ENCODE results near the gene CD247.

Gene CD247

DNA sequence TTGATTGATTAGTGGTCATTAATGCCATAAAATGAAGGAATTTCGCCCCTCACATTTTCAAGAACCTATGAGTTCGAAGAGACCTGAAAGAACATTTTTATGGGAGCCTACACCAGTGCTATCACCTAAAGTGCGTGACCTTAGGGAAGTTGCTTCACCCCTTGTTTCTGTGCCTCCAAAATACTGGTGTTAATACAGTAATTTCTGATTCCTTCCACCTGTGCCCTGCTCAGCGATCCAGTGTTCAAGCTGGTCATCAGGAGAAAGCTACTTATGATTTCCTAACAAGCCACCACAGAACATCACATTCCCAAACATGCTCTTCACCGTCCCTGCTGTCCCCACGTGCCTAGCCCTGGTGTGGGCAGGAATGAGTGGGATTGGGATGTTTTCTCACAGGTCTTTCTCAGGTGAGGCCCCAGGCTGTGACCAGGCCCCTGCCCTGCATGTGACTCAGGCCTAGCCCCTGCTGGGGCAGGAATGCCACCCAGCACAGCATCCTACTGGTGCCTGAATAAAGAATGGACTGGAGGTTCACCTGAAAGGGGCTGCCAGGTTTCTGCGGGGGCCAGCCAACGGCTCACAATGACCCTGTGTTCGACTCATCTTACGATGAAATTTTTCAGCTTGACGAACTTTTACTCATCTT is 60.3 kb downstream of the CD247 start:
- in situ Hi-C loops (cut with MboI; ENCODE audit: low sequenced_read_pairs, unreplicated experiment) = no loop called here

DNA sequence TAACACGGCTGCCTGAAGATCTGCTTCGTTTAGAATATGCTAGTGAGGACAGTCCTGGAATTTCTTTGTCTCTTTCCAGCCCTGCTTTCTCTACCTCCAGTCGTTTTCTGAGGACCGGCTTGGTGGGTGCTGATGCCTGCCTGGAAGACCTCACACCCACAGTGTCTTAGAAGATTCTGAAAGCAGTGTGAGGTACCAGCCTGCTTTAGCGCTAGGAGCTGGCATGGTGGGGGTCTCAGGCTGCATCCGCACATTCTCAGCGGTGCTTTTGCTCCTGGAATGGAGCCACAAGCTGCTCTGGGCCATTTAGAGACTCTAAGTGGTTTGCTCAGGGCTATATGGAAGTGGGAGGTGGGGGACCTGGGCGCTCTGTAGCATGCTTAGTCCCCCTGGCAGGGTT is 61.4 kb downstream of the CD247 start:
- TF ChIP-seq, protein P1, sequence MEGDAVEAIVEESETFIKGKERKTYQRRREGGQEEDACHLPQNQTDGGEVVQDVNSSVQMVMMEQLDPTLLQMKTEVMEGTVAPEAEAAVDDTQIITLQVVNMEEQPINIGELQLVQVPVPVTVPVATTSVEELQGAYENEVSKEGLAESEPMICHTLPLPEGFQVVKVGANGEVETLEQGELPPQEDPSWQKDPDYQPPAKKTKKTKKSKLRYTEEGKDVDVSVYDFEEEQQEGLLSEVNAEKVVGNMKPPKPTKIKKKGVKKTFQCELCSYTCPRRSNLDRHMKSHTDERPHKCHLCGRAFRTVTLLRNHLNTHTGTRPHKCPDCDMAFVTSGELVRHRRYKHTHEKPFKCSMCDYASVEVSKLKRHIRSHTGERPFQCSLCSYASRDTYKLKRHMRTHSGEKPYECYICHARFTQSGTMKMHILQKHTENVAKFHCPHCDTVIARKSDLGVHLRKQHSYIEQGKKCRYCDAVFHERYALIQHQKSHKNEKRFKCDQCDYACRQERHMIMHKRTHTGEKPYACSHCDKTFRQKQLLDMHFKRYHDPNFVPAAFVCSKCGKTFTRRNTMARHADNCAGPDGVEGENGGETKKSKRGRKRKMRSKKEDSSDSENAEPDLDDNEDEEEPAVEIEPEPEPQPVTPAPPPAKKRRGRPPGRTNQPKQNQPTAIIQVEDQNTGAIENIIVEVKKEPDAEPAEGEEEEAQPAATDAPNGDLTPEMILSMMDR (IDR thresholded peaks at IDR 0.05; ENCODE audit: borderline replicate concordance, control extremely low read depth, extremely low read depth, insufficient read depth, missing control alignments) = no peak
- in situ Hi-C loops (cut with MboI; ENCODE audit: low sequenced_read_pairs, unreplicated experiment) = no loop called here
- DNase-seq (ENCODE audit: low spot score) = no peak

More for the DNA sequence above, 60.3 kb downstream of the CD247 start:
- TF ChIP-seq, protein P1 (IDR thresholded peaks at IDR 0.05; ENCODE audit: borderline replicate concordance, control extremely low read depth, extremely low read depth, insufficient read depth, missing control alignments) = no peak
- no peak for DNase-seq (ENCODE audit: low spot score)

DNA sequence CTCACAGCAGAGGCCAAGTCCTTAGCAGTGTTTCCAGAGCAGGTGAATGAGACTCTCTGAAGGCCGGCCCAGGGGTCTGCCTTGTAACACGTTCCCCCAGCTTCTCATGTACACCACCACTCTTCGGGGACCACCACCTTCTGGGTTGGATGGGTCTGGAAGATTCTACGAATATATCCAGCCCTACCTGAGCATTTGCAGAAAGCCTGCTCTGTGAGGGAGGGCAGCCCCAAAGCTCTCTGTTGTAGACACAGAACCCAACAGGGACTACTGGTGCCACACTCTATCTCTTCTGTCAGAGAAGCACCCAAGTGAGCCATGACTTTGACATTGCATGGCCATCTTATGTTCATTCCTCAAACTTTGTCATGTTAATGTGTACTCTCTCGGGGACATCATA is 61.8 kb downstream of the CD247 start:
- DNase-seq (ENCODE audit: low spot score) = no peak
- in situ Hi-C loops (cut with MboI; ENCODE audit: low sequenced_read_pairs, unreplicated experiment) = no loop called here
- TF ChIP-seq, protein P1 (IDR thresholded peaks at IDR 0.05; ENCODE audit: borderline replicate concordance, control extremely low read depth, extremely low read depth, insufficient read depth, missing control alignments) = no peak

DNA sequence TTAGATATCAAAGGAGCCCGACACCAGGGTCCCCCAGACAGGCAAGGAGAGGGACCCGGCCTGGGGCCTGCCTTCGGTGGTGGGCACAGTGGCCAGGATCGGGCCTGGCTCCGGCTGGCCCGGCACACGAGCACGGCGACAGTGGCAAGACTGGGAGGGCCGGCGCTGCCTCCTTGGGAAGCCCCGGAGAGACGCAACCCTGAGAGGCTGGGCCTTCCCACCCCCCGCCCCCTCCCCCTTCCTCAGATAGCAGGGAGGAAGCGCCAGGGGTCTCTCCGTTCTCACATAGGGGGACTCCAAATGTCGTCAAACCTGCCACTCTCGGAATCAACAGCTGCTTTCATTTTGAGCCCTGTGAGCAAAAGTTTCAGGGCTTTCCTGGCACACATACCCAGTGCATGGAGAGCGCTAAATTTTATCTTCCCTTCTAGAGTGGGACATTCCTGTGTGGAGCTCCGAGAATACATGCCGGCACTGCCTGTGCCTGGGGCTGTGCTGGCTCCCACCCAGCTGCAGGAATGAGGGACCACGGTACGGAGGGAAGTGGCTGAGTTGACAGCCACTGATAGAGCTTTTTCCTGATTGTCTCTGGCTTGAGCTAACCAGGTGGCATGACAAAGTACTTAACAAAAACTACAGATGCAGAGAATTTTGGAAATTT is 62.4 kb downstream of the CD247 start:
- TF ChIP-seq, protein P1 (IDR thresholded peaks at IDR 0.05; ENCODE audit: borderline replicate concordance, control extremely low read depth, extremely low read depth, insufficient read depth, missing control alignments) = no peak
- in situ Hi-C loops (cut with MboI; ENCODE audit: low sequenced_read_pairs, unreplicated experiment) = no loop called here
- DNase-seq (ENCODE audit: low spot score) = peak; percentile 65

DNA sequence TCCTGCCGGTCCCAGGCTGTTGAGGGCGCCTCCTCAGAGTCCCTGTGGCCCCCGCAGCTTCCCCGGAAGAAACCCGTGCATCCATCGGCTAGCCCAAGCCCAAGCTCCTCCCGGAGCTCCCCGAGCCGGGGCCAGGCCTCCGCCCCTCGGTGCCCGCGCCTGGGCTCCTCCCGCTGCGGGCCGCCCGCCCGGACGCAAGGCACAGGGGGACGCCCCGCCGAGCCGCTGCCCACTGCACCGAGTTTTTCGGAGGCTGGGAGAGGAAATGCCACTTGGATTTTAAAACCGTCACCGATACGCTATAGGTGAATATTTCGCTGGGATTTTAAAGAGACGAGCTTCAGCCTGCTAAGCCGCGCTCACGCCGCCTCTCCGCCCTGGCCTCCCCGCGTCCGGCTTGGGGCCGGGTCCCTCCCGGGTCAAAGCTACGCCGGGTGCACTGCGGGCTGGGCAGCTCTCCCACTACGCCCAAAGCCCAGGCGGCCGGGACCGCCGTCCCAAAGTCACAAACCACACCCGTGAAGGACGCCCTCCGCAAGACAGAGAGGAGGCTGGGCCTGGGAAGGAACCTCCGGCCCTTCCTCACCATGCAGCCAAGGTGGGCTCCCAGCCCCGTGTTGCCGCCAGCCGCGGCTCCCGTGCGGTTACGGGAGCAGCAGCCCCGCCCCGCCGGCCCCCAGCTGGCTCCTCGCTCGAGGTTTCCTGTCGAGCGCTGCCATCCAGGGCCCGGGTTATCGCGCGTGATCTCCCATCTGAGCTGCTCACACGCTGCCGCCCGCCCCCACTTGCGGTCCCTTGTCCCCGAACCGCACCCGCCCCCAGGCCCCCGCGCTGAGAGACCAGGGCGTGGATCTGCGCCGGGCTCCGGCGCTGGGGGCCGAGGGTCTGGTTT is 63.2 kb downstream of the CD247 start:
- in situ Hi-C loops (cut with MboI; ENCODE audit: low sequenced_read_pairs, unreplicated experiment) = no loop called here
- TF ChIP-seq, protein P1 (IDR thresholded peaks at IDR 0.05; ENCODE audit: borderline replicate concordance, control extremely low read depth, extremely low read depth, insufficient read depth, missing control alignments) = no peak
- DNase-seq (ENCODE audit: low spot score) = peak; percentile 79

DNA sequence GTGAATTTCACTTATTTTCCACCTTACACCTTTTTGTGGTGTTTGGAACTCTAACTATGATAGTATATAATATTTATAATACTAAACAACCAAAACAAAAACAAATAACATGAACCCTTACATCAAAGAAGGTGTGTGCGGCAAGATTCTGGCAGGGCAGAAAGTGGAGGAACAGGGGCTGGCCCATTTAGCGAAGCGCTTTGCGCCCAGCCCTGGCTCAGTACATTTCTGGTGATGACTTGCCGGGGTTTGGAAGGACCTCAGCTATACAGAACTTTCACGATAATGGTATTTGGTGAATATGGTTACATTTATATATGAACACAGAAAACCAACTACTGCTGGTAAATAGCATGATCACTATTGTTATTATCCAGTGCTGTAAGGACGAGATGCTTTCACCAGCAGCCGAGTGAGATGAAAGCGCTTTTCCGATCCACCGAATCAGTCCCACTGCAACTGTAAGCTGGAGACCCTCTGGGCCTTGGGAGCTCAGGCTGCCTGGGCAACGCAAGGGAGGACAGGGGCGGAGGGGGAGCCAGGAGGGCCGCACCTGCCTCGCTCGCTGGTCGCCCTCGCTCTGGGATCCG is 63.9 kb downstream of the CD247 start:
- in situ Hi-C loops (cut with MboI; ENCODE audit: low sequenced_read_pairs, unreplicated experiment) = no loop called here
- DNase-seq (ENCODE audit: low spot score) = no peak
- TF ChIP-seq, protein P1 (IDR thresholded peaks at IDR 0.05; ENCODE audit: borderline replicate concordance, control extremely low read depth, extremely low read depth, insufficient read depth, missing control alignments) = no peak
